HG03457 (cell line): ENCODE results near the gene ACOXL.

ENCODE experiments used
- ATAC-seq: cut with Tn5 transposase; IDR thresholded peaks from one replicate; pipeline ENCODE4 v1.9.1; 2021; ENCODE audit warnings: moderate number of reproducible peaks; ENCODE audit not compliant: unreplicated experiment

ACOXL gene

DNA sequence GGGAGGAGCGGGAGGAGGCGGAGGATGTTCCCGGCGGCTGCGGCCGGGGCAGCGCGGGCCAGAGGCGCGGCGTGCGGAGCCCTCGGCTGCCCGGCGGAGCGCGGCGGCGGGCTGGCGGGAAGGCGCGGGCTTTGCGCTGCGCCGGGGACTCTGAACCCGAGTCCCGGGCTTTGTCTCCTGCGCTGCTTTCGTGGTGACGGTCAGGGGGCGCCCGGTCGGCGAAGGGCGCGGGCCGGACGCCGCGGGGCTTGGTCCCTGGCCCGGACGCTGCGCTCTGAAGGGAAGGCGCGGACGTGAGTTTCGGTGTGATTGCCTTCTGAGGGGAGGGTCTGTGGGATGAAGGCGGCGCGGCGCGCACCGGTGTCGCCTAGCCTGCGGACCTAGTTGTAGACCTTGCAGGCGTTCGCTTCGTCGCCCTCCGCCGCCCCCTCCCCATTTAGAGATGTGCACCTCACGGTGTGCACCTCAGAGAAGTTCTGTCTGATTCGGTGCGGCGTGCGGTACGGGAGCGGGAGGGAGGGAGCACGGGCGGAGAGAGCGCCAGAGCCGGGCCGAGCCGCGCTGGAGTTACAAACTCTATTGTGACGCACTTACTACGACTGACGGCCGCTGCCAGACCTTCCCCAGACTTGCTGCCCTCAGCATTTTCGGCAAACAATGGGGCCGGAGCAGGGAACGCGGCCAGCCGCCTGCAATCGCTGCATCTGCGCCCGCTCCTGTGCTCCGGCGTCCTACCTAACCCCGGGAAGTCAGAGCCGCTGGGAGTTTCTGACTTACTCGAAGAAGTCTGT, 390.5 kb downstream of the ACOXL start:
- ATAC-seq, result no peak

GRCh38 chr2:111123751-111124150, 391.4 kb downstream of the ACOXL start:
- no peak for ATAC-seq

- no peak for ATAC-seq
Observed at GRCh38 chr2:111126581-111126980, 394.2 kb downstream of the ACOXL start.

GRCh38 chr2:111127351-111127750, 395.0 kb downstream of the ACOXL start:
- no peak for ATAC-seq

DNA sequence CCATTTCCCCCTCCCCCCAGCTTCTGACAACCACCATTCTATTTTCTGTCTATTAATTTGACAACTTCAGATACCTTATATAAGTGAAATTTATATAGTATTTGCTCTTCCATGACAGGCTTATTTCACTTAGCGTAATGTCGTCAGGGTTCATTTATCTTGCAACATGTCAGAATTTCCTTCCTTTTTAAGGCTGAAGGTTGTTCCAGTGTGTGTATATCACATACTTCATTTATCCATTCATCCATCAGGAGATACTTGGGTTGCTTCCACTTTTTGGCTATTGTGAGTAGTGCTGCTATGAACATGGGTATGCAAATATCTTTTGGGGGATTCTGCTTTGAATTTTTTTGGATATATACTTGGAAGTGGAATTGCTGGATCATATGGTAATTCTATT, 395.7 kb downstream of the ACOXL start:
- ATAC-seq, result no peak

- ATAC-seq, result no peak
Observed at GRCh38 chr2:111133603-111134002, 401.2 kb downstream of the ACOXL start.

- no peak for ATAC-seq
Observed at GRCh38 chr2:111134055-111134454, 401.7 kb downstream of the ACOXL start.

- ATAC-seq, result no peak
Observed at GRCh38 chr2:111135237-111135909, 403.0 kb downstream of the ACOXL start.

DNA sequence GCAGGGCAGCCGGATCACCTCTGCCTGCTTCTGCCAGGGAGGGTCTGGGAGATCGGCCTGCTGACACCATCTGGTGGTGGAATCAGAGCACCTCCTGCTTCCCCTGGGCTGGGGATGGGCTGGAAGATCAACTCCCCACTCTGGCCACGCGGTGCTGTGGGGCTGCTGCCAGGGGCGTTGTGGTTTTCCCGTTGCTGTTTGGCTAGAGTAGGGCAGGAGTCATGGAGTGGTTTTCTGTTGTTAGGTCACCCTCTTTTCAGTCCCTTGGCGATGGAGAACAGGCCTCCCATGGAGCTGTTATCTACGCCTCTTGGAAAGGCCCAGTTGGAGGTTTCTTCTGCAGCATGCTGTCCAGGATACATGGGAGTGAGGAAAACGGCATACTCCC, 403.5 kb downstream of the ACOXL start:
- ATAC-seq, result no peak

GRCh38 chr2:111138839-111139238, 406.5 kb downstream of the ACOXL start:
- no peak for ATAC-seq

- ATAC-seq, result no peak
Observed at GRCh38 chr2:111139637-111140317, 407.4 kb downstream of the ACOXL start.

DNA sequence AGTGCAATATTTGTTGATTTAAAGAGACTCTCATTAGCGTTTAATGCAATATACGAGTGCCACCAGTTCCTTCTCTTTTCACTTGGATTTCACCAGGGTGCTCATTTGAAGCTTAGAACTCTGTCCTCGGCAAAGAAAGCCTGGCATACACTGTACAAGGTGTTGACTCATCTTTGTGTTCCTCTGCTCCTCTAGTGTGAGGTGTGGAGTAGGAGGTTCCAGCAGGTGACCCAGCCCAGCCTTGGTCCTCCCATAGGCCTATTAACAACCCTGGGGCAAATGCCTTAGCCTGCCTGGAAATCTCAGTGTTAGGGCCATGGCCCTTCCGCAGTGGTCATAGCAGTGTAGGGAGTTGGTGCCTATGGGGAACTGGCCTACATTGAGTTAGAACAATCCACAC, 408.4 kb downstream of the ACOXL start:
- ATAC-seq, result no peak

DNA sequence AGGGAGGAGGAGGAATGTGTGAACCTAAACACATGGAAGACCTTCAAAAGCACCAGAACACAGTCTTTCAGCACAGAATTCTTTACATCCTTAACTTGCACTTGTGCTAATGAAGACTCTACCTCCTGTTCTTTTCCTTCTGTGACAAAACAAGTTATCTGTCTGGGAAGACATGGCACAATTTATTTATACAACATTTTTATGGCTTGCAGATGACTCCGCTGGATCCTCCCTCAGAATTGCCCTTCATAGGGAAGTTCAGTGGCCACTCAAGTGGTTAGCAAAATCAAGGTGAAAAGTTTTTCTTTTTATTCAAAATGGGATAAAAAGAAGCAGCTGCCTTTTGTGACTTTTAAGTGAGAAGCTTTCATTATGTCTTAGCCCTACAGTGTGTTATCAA, 409.7 kb downstream of the ACOXL start:
- no peak for ATAC-seq

DNA sequence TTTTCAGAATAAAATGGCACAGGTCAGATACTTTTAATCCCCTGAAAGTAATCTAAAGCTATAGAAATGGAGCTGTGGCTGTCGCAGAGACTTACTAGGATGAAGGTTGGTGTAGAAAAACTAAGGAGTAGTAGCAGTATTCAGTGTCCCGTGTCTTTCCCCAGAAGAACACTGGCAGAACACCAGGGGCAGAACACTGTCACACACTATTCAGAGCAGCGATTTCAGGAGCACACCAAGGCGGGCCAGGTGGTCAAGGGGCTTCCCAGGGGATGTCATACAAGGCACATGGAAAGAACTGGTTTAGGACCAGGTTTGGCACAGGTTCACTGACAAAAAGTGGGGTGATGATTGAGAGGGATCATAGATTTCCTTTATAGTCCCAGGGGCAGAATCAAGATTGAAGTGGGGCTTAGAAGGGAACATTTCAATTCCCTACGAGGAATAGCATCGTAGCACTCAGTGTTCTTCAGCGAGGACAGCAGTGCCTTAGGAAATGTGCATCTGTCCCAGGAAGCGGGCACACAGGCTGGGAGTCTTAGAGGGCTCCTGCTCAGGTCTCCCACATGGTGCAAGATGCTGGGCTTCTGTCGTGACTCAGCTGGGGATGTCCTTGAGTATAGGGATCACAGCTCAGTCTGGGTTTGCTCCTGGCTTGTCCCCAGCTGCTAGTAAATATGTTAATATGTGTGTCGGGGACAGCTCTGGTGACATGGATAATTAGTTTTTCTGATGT, 410.9 kb downstream of the ACOXL start:
- ATAC-seq, result no peak

- ATAC-seq, result no peak
Observed at GRCh38 chr2:111143843-111144198, 411.4 kb downstream of the ACOXL start.

DNA sequence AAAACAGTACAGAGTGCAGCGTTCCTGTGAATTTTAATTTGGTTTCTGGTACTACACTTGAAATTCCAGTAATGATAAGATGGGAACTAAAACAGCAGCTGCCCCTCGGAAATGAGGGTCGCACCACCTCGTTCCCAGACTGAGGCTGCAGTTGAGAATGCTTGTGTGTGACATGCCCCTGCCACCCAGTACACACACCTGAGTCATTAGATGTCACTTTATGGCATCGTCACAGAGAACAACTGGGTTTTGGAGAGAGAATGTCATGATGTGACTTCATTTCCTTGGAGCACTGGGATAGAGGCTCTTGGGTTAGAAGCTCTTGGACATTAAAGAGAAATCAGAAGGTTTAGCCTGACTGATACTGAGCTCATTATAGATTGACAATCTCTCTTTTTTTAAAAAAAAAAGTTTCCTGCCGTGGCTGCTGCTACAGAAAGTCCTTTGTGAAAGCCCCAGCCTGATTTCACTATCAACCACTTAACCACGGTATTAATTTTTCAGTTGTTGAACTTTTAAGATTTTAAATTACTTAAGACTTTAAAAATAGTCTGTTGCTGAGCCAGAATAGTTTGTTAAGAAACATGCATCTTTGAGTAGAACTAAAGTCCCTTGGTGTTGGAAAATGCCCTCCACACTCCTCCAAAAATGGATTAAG, 412.9 kb downstream of the ACOXL start:
- no peak for ATAC-seq

DNA sequence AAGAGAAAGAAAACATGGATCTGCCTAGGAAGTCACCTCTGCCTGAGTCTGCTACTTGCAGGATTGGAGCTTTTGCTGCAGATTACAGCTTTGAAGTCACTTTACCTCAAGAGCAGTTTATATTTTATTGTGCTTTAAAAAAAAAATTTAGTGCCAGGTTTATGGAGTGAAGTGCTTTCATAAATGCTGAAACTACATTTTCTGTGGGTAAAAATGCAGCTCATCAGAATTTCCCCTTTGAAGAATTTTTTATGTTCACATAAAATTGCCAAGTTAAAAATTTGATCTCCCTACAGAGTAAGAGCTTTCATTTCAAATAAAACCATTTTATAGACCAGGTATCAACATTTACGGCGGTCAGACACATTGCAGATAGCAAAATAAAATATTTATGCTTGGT, 413.6 kb downstream of the ACOXL start:
- no peak for ATAC-seq

GRCh38 chr2:111148225-111148873, 416.0 kb downstream of the ACOXL start:
- ATAC-seq, result no peak

GRCh38 chr2:111148925-111149324, 416.6 kb downstream of the ACOXL start:
- ATAC-seq, result no peak

DNA sequence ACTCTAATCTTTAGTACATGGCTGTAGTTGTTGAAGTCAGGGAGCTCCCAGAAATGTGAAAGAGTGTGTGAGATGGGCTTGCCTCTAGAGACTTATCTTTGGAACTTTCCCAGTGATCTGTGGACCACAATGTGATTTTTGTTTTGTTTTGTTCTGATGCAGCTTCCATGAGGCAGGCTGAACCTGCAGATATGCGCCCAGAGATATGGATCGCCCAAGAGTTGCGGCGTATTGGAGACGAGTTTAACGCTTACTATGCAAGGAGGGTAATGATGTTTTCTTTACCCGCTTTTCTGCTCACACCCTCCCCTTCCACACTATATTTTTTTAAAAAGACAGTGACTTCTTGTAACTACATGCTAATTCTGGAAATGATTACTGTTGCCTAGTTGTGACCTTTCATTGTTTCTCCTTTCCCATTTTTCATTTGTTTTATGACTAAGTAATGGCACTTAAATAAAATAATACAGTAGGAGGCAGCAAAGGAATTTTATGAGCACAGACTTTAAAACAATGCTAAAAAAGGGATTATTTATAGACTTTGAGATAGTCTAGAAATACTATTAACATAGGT, 417.6 kb downstream of the ACOXL start:
- ATAC-seq, result no peak
